ENCODE data around the gene NOC4L.
"Not testable (repeated sequence)": the region's sequence is repeated elsewhere in the genome, so short reads cannot be mapped to it uniquely, and the experiment has no call there.

The NOC4L gene

DNA sequence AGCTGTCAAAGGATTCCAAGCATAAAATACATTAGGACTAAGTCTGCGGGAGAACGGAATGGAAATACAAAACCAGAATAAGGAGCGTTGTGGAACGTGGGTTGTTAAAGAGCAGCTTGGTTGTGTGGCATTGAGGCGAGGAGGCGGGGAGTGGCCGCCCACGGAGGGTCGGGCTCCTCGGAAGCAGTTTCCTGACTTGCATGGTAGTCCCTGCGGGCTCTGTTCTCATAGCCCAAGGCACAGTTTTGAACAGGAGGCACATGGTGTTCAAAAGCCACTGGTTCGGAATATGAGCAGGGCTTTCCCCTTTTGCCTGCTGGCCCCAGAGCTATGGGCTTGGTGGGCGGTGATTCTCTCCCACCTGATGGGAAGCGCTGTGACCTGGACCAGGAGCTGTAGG lies 12.3 kb upstream of the NOC4L start:
- WGBS (ENCODE audit: extremely low coverage, insufficient coverage, low lambda C conversion rate), result 100% methylated on average over 3 of the region's 14 CpGs
- Histone ChIP-seq H2AK5ac (ENCODE audit: low read length) (no peak overlapping the region), H3K4me3 (ENCODE audit: low read length) (no peak overlapping the region), H3K9ac (ENCODE audit: low read length) (no peak overlapping the region), H3K4me2 (ENCODE audit: low read length) (no peak overlapping the region), H3K27ac (ENCODE audit: low read depth, low read length) (no peak overlapping the region), H3K4me1 (ENCODE audit: control insufficient read depth, low read depth, low read length) (no peaks in the 10 kb centered on the region), H3K23ac (ENCODE audit: low read length) (no peak overlapping the region), H2BK120ac (ENCODE audit: low read depth, low read length) (no peak overlapping the region), H2BK15ac (replicated peaks; ENCODE audit: low read depth) (no peak overlapping the region), H3K79me2 (ENCODE audit: control insufficient read depth, insufficient read depth, low read length) (no peaks in the 10 kb centered on the region), H3K4ac (ENCODE audit: low read depth, low read length) (no peak overlapping the region), H4K8ac (ENCODE audit: low read depth, low read length) (no peak overlapping the region), H3K56ac (ENCODE audit: low read length) (no peak overlapping the region), H3K27me3 (ENCODE audit: insufficient read depth, low read length, poor library complexity) (no peaks in the 10 kb centered on the region), H3K79me1 (ENCODE audit: low read length) (no peaks in the 10 kb centered on the region), H3K18ac (ENCODE audit: low read length) (no peak overlapping the region), H2BK5ac (ENCODE audit: low read length) (no peak overlapping the region), H3K36me3 (ENCODE audit: control insufficient read depth, insufficient read depth, low read length) (peaks cover 1% of the 10 kb centered on the region), H4K5ac (ENCODE audit: low read length) (no peak overlapping the region)
- DNase-seq, result no peak

DNA sequence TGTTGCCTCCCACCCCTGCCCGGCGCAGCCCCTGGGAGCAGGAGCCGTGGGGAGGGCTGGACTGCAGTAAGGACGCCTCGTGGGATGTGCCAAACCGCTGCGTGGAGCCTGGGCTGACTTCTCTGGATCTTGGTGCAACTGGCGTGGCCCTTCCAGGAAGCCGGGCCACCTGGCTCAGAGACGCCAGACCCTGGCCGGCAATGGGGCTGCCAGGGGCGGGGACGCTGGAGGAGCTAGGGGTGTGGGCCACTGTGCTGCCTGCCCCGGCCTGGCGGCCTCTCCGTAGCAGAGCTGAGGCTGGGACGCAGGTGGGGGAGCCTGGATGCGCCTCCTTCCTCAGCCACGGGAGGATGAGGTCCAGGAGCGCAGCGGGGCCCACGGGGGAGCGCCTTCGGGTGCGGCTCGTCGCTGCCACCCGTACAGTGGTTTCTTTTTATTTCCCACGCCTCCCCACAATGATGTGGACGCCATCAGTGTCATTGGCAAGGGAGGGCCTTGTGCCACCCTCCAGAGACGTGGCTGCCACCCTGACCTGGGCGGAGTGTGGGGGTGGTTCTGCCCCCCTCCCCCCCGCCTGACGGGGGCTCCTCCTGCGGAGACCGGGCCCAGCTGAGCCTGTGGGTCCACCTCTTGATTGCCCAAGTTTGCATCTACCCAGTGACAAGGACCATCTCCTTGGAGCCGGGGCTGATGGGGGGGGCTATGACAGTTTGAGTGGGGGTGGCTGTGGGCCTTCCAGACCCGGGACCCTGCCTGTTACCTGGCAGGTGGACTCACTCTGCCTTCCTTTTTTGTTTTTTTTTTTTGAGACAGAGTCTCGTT lies 11.4 kb upstream of the NOC4L start:
- Histone ChIP-seq H2BK5ac (ENCODE audit: low read length) (no peak overlapping the region), H3K4me2 (ENCODE audit: low read length) (no peak overlapping the region), H3K56ac (ENCODE audit: low read length) (no peak overlapping the region), H3K79me1 (ENCODE audit: low read length) (no peaks in the 10 kb centered on the region), H2BK120ac (ENCODE audit: low read depth, low read length) (no peak overlapping the region), H3K9ac (ENCODE audit: low read length) (no peak overlapping the region), H4K8ac (ENCODE audit: low read depth, low read length) (no peak overlapping the region), H3K4ac (ENCODE audit: low read depth, low read length) (no peak overlapping the region), H3K27ac (ENCODE audit: low read depth, low read length) (no peak overlapping the region), H4K5ac (ENCODE audit: low read length) (no peak overlapping the region), H3K79me2 (ENCODE audit: control insufficient read depth, insufficient read depth, low read length) (no peaks in the 10 kb centered on the region), H3K23ac (ENCODE audit: low read length) (no peak overlapping the region), H3K4me3 (ENCODE audit: low read length) (no peak overlapping the region), H3K27me3 (ENCODE audit: insufficient read depth, low read length, poor library complexity) (no peaks in the 10 kb centered on the region), H2BK15ac (replicated peaks; ENCODE audit: low read depth) (no peak overlapping the region), H3K18ac (ENCODE audit: low read length) (no peak overlapping the region), H3K4me1 (ENCODE audit: control insufficient read depth, low read depth, low read length) (no peaks in the 10 kb centered on the region), H3K36me3 (ENCODE audit: control insufficient read depth, insufficient read depth, low read length) (no peaks in the 10 kb centered on the region), H2AK5ac (ENCODE audit: low read length) (no peak overlapping the region)
- no peak for DNase-seq
- no CpG with 5 or more reads among the region's 39 CpGs for WGBS (ENCODE audit: extremely low coverage, insufficient coverage, low lambda C conversion rate)

DNA sequence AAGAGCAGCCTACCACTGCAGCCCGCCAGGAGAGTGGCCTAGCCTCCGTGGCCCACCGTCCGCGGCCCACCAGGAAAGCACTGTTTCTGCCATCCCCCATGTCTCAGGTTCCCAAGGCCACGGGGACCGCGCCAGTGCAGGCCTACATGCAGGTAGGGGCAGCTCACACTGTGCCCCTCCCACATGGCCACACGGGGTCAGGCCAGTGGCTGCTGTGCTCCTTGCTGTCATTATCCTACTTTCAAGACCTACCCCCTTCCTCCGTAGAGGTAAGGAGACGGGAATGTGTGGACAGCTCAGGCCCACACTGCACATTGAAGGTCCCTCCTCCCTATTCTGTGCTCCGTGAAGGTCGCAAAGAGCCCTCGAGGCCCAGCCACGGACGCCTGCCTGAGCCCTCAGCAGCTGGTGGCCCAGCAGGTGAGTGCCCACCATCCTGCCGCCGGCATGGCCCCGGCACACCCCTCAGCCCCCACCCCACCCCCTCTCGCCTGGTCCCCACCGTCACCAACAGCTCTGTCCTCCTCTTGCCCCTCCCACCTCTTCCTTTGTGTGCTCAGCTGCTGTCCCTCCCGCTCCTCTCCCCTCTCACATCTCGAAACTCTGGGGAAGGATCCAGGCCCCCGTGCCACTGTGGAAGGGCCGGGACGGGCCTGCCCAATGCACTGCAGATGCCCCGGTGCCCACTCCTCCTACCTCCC lies 10.2 kb upstream of the NOC4L start:
- H2BK120ac ChIP-seq (ENCODE audit: low read depth, low read length), result no peak overlapping the region
- H3K79me1 ChIP-seq (ENCODE audit: low read length), result no peaks in the 10 kb centered on the region
- H3K4me2 ChIP-seq (ENCODE audit: low read length), result no peak overlapping the region
- no peak overlapping the region for H2BK15ac ChIP-seq (replicated peaks; ENCODE audit: low read depth)
- no peak overlapping the region for H3K4ac ChIP-seq (ENCODE audit: low read depth, low read length)
- no peak overlapping the region for H3K9ac ChIP-seq (ENCODE audit: low read length)
- no peak overlapping the region for H3K56ac ChIP-seq (ENCODE audit: low read length)
- H3K27me3 ChIP-seq (ENCODE audit: insufficient read depth, low read length, poor library complexity), result no peaks in the 10 kb centered on the region
- H3K27ac ChIP-seq (ENCODE audit: low read depth, low read length), result no peak overlapping the region
- H3K79me2 ChIP-seq (ENCODE audit: control insufficient read depth, insufficient read depth, low read length), result no peaks in the 10 kb centered on the region
- no peak overlapping the region for H4K5ac ChIP-seq (ENCODE audit: low read length)
- H4K8ac ChIP-seq (ENCODE audit: low read depth, low read length), result no peak overlapping the region
- no peaks in the 10 kb centered on the region for H3K4me1 ChIP-seq (ENCODE audit: control insufficient read depth, low read depth, low read length)
- no peak overlapping the region for H3K18ac ChIP-seq (ENCODE audit: low read length)
- no peak overlapping the region for H3K23ac ChIP-seq (ENCODE audit: low read length)
- H3K36me3 ChIP-seq (ENCODE audit: control insufficient read depth, insufficient read depth, low read length), result no peaks in the 10 kb centered on the region
- no CpG with 5 or more reads among the region's 27 CpGs for WGBS (ENCODE audit: extremely low coverage, insufficient coverage, low lambda C conversion rate)
- no peak overlapping the region for H3K4me3 ChIP-seq (ENCODE audit: low read length)
- no peak overlapping the region for H2AK5ac ChIP-seq (ENCODE audit: low read length)
- H2BK5ac ChIP-seq (ENCODE audit: low read length), result no peak overlapping the region
- peak; percentile 62 for DNase-seq

- not testable (repeated sequence) for H4K8ac ChIP-seq (ENCODE audit: low read depth, low read length); H3K79me1 ChIP-seq (ENCODE audit: low read length)
Observed at GRCh38 chr12:132134653-132135183, 9.5 kb upstream of the NOC4L start.

GRCh38 chr12:132136226-132136625 lies 8.0 kb upstream of the NOC4L start:
- not testable (repeated sequence) for H3K27me3 ChIP-seq (ENCODE audit: insufficient read depth, low read length, poor library complexity); DNase-seq; H3K36me3 ChIP-seq (ENCODE audit: control insufficient read depth, insufficient read depth, low read length); H3K79me1 ChIP-seq (ENCODE audit: low read length); H3K9ac ChIP-seq (ENCODE audit: low read length); H3K79me2 ChIP-seq (ENCODE audit: control insufficient read depth, insufficient read depth, low read length); H3K56ac ChIP-seq (ENCODE audit: low read length); H3K18ac ChIP-seq (ENCODE audit: low read length); H2AK5ac ChIP-seq (ENCODE audit: low read length); H3K4me1 ChIP-seq (ENCODE audit: control insufficient read depth, low read depth, low read length); H4K5ac ChIP-seq (ENCODE audit: low read length); H4K8ac ChIP-seq (ENCODE audit: low read depth, low read length); H3K27ac ChIP-seq (ENCODE audit: low read depth, low read length); H2BK15ac ChIP-seq (replicated peaks; ENCODE audit: low read depth); H3K4ac ChIP-seq (ENCODE audit: low read depth, low read length); H3K4me2 ChIP-seq (ENCODE audit: low read length); H2BK5ac ChIP-seq (ENCODE audit: low read length); H3K4me3 ChIP-seq (ENCODE audit: low read length); H3K23ac ChIP-seq (ENCODE audit: low read length); H2BK120ac ChIP-seq (ENCODE audit: low read depth, low read length)
- no CpG with 5 or more reads among the region's 21 CpGs for WGBS (ENCODE audit: extremely low coverage, insufficient coverage, low lambda C conversion rate)

More at GRCh38 chr12:132134653-132135183, 9.5 kb upstream of the NOC4L start:
- DNase-seq; H3K4me1 ChIP-seq (ENCODE audit: control insufficient read depth, low read depth, low read length); H3K79me2 ChIP-seq (ENCODE audit: control insufficient read depth, insufficient read depth, low read length); H3K27me3 ChIP-seq (ENCODE audit: insufficient read depth, low read length, poor library complexity); H3K27ac ChIP-seq (ENCODE audit: low read depth, low read length); H2AK5ac ChIP-seq (ENCODE audit: low read length); H3K4me3 ChIP-seq (ENCODE audit: low read length); H2BK5ac ChIP-seq (ENCODE audit: low read length); H2BK120ac ChIP-seq (ENCODE audit: low read depth, low read length); H2BK15ac ChIP-seq (replicated peaks; ENCODE audit: low read depth); H3K23ac ChIP-seq (ENCODE audit: low read length); H3K4ac ChIP-seq (ENCODE audit: low read depth, low read length); H3K56ac ChIP-seq (ENCODE audit: low read length); H4K5ac ChIP-seq (ENCODE audit: low read length); H3K18ac ChIP-seq (ENCODE audit: low read length); H3K36me3 ChIP-seq (ENCODE audit: control insufficient read depth, insufficient read depth, low read length); H3K9ac ChIP-seq (ENCODE audit: low read length); H3K4me2 ChIP-seq (ENCODE audit: low read length): not testable (repeated sequence)
- WGBS (ENCODE audit: extremely low coverage, insufficient coverage, low lambda C conversion rate), result no CpG with 5 or more reads among the region's 39 CpGs
